Urinary bladder (tissue), 4 donors: ENCODE results near the gene FSTL3. TPM values are rescaled to one million over a fixed set of nuclear protein-coding genes. Genes with fewer than 3 reads are reported as not detected.
"Not testable (repeated sequence)": the region's sequence is repeated elsewhere in the genome, so short reads cannot be mapped to it uniquely, and the experiment has no call there.

Experiments
- DNase-seq: peaks from one replicate; pipeline ENCODE4 v3.0.0-alpha.2; 2015; ENCODE audit errors: extremely low spot score
- H3K27ac ChIP-seq: one replicate; pipeline ENCODE4 v1.5.1; 2013; ENCODE audit warnings: low read depth, mild to moderate bottlenecking, moderate library complexity
- H3K36me3 ChIP-seq: one replicate; pipeline ENCODE4 v1.6.1; 2013; ENCODE audit warnings: mild to moderate bottlenecking, moderate library complexity; ENCODE audit not compliant: insufficient read depth
- H3K4me1 ChIP-seq: one replicate; pipeline ENCODE4 v1.6.1; 2013; ENCODE audit warnings: mild to moderate bottlenecking, moderate library complexity; ENCODE audit not compliant: insufficient read depth
- H3K4me3 ChIP-seq: one replicate; pipeline ENCODE4 v1.5.1; 2013; ENCODE audit warnings: low read depth, low read length
- WGBS: extraction: QIAGEN DNeasy Blood & Tissue Kit; methylation state at CpG from one replicate; pipeline ENCODE4 v1.1.7; 2013; 5-methylcytosine and 5-hydroxymethylcytosine counted together
- polyA plus RNA-seq: library from polyadenylated mRNA; stranded (reverse); fragments of 200-250 nt; gene quantifications from one replicate; pipeline ENCODE4 v1.2.3, GENCODE V29; 2013
- total RNA-seq: library from RNA; depleted of rRNA; stranded (reverse); fragments of >200 nt; gene quantifications from one replicate; pipeline ENCODE4 v1.2.3, GENCODE V29; 2014
- donor health status: healthy with polysubstance abuse.
- donor health status: healthy.

Gene FSTL3
- total and polyA plus RNA-seq, 2 donors: 23.3 to 86.9 TPM

DNA sequence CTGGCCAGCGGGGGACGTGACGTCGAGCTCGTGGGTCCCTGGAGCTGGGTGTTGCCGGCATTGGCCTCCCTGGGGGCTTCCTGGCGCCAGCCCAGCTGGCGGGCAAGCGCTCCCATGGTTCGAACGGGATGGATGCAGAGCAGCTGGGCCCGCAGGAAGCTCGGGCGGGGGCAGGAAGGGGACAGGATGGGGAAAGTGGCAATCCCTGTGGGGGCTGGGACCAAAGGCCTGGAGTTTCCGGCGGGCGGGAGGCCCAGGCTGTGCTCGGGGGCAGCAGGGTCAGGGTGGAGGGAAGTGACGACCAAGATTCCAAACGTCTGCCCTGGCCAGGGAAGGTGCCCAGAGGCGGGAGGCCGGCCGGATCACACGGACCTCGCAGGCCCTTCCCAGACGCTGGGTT is 51.8 kb downstream of the FSTL3 start:
- H3K36me3 ChIP-seq: no peaks in the 10 kb centered on the region
- H3K4me3 ChIP-seq: no peak overlapping the region
- H3K4me1 ChIP-seq: no peaks in the 10 kb centered on the region
- 65% methylated on average over 26 of the region's 26 CpGs for WGBS
- H3K27ac ChIP-seq: no peak overlapping the region
- no peak for DNase-seq

DNA sequence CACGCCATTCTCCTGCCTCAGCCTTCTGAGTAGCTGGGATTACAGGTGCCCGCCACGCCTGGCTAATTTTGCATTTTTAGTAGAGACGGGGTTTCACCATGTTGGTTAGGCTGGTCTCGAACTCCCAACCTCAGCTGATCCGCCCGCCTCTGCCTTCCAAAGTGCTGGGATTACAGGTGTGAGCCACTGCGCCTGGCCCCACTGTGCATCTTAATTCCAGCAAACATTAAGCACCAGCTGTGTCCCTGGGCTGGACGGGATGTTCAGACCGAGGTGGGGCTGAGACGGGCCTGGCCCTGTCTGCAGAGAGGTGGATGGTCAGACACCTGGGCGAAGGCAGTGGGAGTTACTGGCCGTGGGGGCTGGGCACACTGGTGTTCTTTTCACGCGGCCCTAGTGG is 53.4 kb downstream of the FSTL3 start:
- H3K36me3 ChIP-seq, H3K27ac ChIP-seq, DNase-seq, H3K4me3 ChIP-seq, H3K4me1 ChIP-seq: not testable (repeated sequence)
- 93% methylated on average over 15 of the region's 15 CpGs for WGBS

DNA sequence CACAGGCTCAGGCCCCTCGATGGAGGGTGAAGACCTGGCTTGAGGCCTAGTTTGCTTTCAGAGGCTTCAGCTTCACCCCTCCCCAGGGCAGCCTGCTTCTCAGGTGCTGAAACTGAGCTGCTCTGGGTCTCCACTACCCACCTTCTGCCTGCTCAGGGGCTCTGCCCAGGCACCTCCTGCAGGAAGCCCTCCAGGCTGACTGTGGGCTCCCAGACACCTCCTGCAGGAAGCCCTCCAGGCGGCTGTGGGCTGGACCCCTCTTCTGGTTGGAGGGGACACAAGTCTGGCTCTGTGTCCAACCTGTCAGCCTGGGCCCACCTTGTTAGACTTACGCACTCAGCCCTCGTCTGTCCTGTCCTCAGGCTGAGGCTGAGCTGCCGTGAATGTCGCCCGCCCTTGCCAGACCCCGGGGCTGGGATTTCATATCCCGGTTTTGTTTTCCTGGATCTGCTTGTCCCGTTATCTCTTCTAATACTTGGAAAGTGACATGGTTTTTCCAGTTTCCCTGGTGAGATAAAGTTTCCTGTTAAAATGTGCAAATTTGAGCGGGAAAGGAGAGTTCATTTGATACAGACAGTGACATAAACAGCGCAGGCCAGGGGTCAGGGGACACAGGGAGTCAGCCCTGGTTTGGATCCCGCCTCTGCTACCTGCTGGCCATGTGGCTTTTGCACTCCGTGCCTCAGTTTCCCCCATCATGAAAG is 53.9 kb downstream of the FSTL3 start:
- Histone ChIP-seq H3K4me3 (no peak overlapping the region), H3K4me1 (no peaks in the 10 kb centered on the region), H3K27ac (no peak overlapping the region), H3K36me3 (no peaks in the 10 kb centered on the region)
- 80% methylated on average over 14 of the region's 14 CpGs for WGBS
- no peak for DNase-seq

DNA sequence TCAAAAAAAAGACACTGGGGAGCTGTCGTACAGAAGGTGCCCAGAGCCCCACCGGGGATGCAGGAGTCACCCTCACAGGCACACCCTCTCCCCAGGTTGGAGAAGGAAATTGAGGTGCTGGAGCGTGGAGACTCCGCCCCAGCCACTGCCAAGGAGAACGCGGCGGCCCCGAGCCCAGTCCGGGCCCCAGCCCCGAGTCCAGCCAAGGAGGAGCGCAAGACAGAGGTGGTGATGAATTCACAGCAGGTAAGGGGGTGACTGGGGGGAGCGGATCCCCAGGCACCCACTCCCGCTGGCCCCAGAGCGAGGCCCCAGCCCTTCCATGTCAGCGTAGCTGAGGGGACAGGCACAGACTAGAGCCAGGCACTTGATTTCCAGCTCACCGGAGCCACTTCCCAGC is 54.8 kb downstream of the FSTL3 start:
- no peak overlapping the region for H3K27ac ChIP-seq
- whole genome bisulfite sequencing: 94% methylated on average over 16 of the region's 16 CpGs
- no peak for DNase-seq
- H3K4me1 ChIP-seq: no peaks in the 10 kb centered on the region
- H3K36me3 ChIP-seq: no peaks in the 10 kb centered on the region
- no peak overlapping the region for H3K4me3 ChIP-seq

DNA sequence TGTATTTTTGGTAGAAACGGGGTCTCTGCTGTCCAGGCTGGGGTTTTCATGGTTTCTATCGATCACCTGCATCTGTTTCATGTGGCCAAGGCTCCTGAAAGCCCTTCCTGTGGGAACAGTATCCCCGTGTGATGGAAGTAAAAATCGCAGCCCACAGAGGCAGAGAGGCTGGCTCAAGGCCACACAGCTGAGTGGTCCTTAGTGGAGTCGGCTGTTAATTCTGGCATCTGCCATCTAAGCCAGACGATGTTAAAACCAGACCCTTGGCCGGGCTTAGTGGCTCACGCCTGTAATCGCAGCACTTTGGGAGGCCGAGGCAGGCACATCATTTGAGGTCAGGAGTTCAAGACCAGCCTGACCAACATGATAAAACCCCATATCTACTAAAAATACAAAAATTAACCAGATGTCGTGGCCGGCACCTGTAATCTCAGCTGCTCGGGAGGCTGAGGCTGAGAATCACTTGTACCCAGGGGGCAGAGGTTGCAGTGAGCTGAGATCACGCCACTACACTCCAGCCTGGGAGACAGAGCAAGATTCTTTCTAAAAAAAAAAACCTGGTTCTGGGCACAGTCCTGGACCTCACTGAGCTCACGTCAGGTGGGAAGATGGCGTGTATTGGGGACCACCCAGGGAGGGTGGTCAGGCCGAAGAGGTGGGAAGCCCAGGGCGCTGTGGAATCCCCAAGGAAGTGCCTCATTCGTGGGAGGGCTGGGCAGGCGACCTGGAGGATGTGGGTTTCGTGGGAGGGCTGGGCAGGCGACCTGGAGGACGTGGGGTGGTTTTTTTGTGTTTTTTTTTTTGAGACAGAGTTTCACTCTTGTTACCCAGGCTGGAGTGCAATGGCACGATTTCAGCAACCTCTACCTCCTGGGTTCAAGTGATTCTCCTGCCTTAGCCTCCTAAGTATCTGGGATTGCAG is 56.2 kb downstream of the FSTL3 start:
- H3K27ac ChIP-seq: no peak overlapping the region
- H3K4me1 ChIP-seq: no peaks in the 10 kb centered on the region
- H3K36me3 ChIP-seq: no peaks in the 10 kb centered on the region
- WGBS: 77% methylated on average over 24 of the region's 24 CpGs
- DNase-seq: no peak
- no peak overlapping the region for H3K4me3 ChIP-seq

Other genes with a start within 250 kb of the FSTL3 start
- gene SHC2, start 215.4 kb upstream of the FSTL3 start, total RNA-seq: 10.8 TPM
- 24.2 TPM for gene SHC2, start 215.4 kb upstream of the FSTL3 start, polyA plus RNA-seq
- gene MADCAM1, start 179.9 kb upstream of the FSTL3 start, total RNA-seq: 1.3 TPM
- 0.34 TPM for gene MADCAM1, start 179.9 kb upstream of the FSTL3 start, polyA plus RNA-seq
- 9.3 TPM for gene TPGS1, start 168.9 kb upstream of the FSTL3 start, total RNA-seq
- 30.3 TPM for gene TPGS1, start 168.9 kb upstream of the FSTL3 start, polyA plus RNA-seq
- 30.4 TPM for gene CDC34, start 144.6 kb upstream of the FSTL3 start, total RNA-seq
- 89.8 TPM for gene CDC34, start 144.6 kb upstream of the FSTL3 start, polyA plus RNA-seq
- 0.63 TPM for gene GZMM, start 132.3 kb upstream of the FSTL3 start, total RNA-seq
- 1.5 TPM for gene GZMM, start 132.3 kb upstream of the FSTL3 start, polyA plus RNA-seq
- 89.9 TPM for gene BSG, start 103.8 kb upstream of the FSTL3 start, total RNA-seq
- gene BSG, start 103.8 kb upstream of the FSTL3 start, polyA plus RNA-seq: 989 TPM
- 0.26 TPM for gene HCN2, start 86.5 kb upstream of the FSTL3 start, total RNA-seq
- gene HCN2, start 86.5 kb upstream of the FSTL3 start, polyA plus RNA-seq: 0.43 TPM
- 10.3 TPM for gene POLRMT, start 42.9 kb upstream of the FSTL3 start, total RNA-seq
- 44.6 TPM for gene POLRMT, start 42.9 kb upstream of the FSTL3 start, polyA plus RNA-seq
- not detected for gene FGF22, start 36.5 kb upstream of the FSTL3 start, total RNA-seq
- gene FGF22, start 36.5 kb upstream of the FSTL3 start, polyA plus RNA-seq: 1.6 TPM
- 8.6 TPM for gene RNF126, start 13.2 kb upstream of the FSTL3 start, total RNA-seq
- 41.8 TPM for gene RNF126, start 13.2 kb upstream of the FSTL3 start, polyA plus RNA-seq
- not detected for gene PRSS57, start 19.1 kb downstream of the FSTL3 start, total RNA-seq
- not detected for gene PRSS57, start 19.1 kb downstream of the FSTL3 start, polyA plus RNA-seq
- 23.6 TPM for gene PALM, start 32.5 kb downstream of the FSTL3 start, total RNA-seq
- 69.3 TPM for gene PALM, start 32.5 kb downstream of the FSTL3 start, polyA plus RNA-seq
- 1.4 TPM for gene MISP, start 74.7 kb downstream of the FSTL3 start, total RNA-seq
- gene MISP, start 74.7 kb downstream of the FSTL3 start, polyA plus RNA-seq: 0.91 TPM
- gene PTBP1, start 121.1 kb downstream of the FSTL3 start, total RNA-seq: 104 TPM
- gene PTBP1, start 121.1 kb downstream of the FSTL3 start, polyA plus RNA-seq: 108 TPM
- gene PLPPR3, start 145.6 kb downstream of the FSTL3 start, total RNA-seq: 2.1 TPM
- 0.03 TPM for gene PLPPR3, start 145.6 kb downstream of the FSTL3 start, polyA plus RNA-seq
- not detected for gene AZU1, start 151.4 kb downstream of the FSTL3 start, total RNA-seq
- gene AZU1, start 151.4 kb downstream of the FSTL3 start, polyA plus RNA-seq: 0.15 TPM
- gene PRTN3, start 164.6 kb downstream of the FSTL3 start, total RNA-seq: 0.26 TPM
- 0.08 TPM for gene PRTN3, start 164.6 kb downstream of the FSTL3 start, polyA plus RNA-seq
- gene ELANE, start 175.9 kb downstream of the FSTL3 start, total RNA-seq: not detected
- gene ELANE, start 175.9 kb downstream of the FSTL3 start, polyA plus RNA-seq: 5.7 TPM
- 84.4 TPM for gene CFD, start 183.3 kb downstream of the FSTL3 start, total RNA-seq
- 2,164 TPM for gene CFD, start 183.3 kb downstream of the FSTL3 start, polyA plus RNA-seq
- 21.2 TPM for gene MED16, start 216.8 kb downstream of the FSTL3 start, total RNA-seq
- 59.8 TPM for gene MED16, start 216.8 kb downstream of the FSTL3 start, polyA plus RNA-seq
- gene RNU6-9, start 217.1 kb downstream of the FSTL3 start, total RNA-seq: not detected
- not detected for gene RNU6-9, start 217.1 kb downstream of the FSTL3 start, polyA plus RNA-seq
- 16.0 TPM for gene R3HDM4, start 236.8 kb downstream of the FSTL3 start, total RNA-seq
- gene R3HDM4, start 236.8 kb downstream of the FSTL3 start, polyA plus RNA-seq: 62.3 TPM
- gene KISS1R, start 240.9 kb downstream of the FSTL3 start, total RNA-seq: not detected
- 0.28 TPM for gene KISS1R, start 240.9 kb downstream of the FSTL3 start, polyA plus RNA-seq
- gene ARID3A, start 249.6 kb downstream of the FSTL3 start, total RNA-seq: 9.1 TPM
- 6.1 TPM for gene ARID3A, start 249.6 kb downstream of the FSTL3 start, polyA plus RNA-seq